H1 (cell line): ENCODE measurements around the gene SPAG5. TPM values are rescaled to one million over a fixed set of nuclear protein-coding genes. Genes with fewer than 3 reads are reported as not detected.

Source experiments
- CBX8 ChIP-seq: fragments of 300-800, 300-1000 bp; sonication (generic); IDR thresholded peaks from 2 replicates; pipeline ENCODE4 v1.7.1; 2016; ENCODE audit warnings: low read depth, low read length, borderline replicate concordance
- HDAC2 ChIP-seq, 2 experiments: fragments of 300-600 bp in 1 of 2; sonication (generic) in 1 of 2; IDR thresholded peaks; 2 replicates each; pipeline ENCODE4 v1.6.1; 2011 to 2012; ENCODE audit warnings: low read depth in 2 of 2, low read length in 2 of 2, mild to moderate bottlenecking in 2 of 2, moderate library complexity in 2 of 2, borderline replicate concordance in 1 of 2, inconsistent platforms in 1 of 2
- KDM4A ChIP-seq: IDR thresholded peaks from one replicate; pipeline ENCODE4 v1.7.1; 2012; ENCODE audit warnings: low read depth, mild to moderate bottlenecking, moderate library complexity, low read length, inconsistent platforms; ENCODE audit not compliant: severe bottlenecking
- SIN3A ChIP-seq, 2 experiments: IDR thresholded peaks in 1 of 2; conservative IDR thresholded peaks in 1 of 2; 2 replicates each; pipeline ENCODE4 v1.6.1; 2011 to 2012; ENCODE audit warnings: low read length in 2 of 2, improper control_type of control experiment in 1 of 2, low read depth in 1 of 2, mild to moderate bottlenecking in 1 of 2
- SIX5 ChIP-seq: IDR thresholded peaks from 2 replicates; pipeline ENCODE4 v1.6.1; 2011; ENCODE audit warnings: mild to moderate bottlenecking, low read depth, low read length
- TBP ChIP-seq: IDR thresholded peaks from 2 replicates; pipeline ENCODE4 v1.6.1; 2011; ENCODE audit warnings: low read depth, low read length, improper control_type of control experiment
- polyA plus RNA-seq, 7 experiments: library from polyadenylated mRNA; depleted of rRNA in 3 of 7; stranded (reverse) in 5 of 7; unstranded in 2 of 7; fragments of >200 nt in 5 of 7; fragments of 200-250 nt in 2 of 7; gene quantifications; 1 replicate in 5 of 7; 2 replicates in 1 of 7; 4 replicates in 1 of 7; pipeline versions ENCODE4 v1.2.1 to v1.2.3, GENCODE V29; 2011 to 2013; ENCODE audit warnings: missing spikeins in 2 of 7, mixed read lengths in 2 of 7
- total RNA-seq: library from RNA; stranded (reverse); fragmentation: NEBNext Ultra II Directional; extraction: Animal tissue kit (Norgen Biotek cat#: 25700); gene quantifications from 2 replicates; pipeline ENCODE4 v1.2.1, GENCODE V29; 2021

SPAG5 gene
- total and polyA plus RNA-seq, 2 of the 8 experiments (the other 6 are each of a cell fraction or from before 2014, with no cell fraction given) = 57.1 to 129 TPM

DNA sequence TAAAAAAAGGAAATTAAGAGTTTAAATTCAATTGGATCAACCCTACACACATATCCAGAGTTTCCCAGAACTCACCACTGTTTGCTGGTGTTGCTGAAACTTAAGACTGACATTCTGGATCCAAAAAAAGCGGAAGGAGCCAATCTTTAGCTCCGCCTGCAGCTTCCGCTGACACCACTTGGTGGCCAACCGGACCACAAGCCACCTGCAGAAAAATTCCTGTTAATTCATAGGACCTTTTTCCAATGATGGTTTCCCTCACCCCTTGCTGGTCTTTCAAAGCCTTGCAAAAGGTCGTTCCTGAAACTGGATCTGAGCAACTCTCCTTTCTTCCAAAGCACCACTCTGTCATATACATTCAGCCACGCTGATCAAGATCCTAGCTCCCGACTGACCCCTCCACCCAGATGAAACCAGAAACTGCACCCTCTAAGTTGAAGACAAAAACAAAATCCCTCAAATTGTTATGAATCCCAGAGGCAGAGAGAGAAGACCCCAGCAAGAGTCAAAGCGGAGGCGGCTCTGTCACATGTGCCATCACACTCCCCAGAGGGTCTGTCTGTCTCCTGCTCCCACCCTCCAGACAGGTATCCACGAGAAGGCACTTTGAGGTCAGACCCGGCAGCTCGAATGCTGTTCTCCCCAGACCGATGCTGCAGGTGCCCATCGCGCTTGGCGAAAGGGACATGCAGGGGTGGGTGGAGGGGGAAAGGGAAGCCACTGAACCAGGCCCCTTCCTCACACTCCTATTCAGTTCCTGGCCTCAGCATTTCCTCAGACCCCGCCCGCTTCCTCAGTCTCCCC lies 45.4 kb upstream of the SPAG5 start (continued):
- peak; percentile 17 to 69; a peak in 1 of 4 replicates for TF ChIP-seq SIN3A (conservative IDR thresholded peaks at IDR 0.05 in 1 of 2, IDR thresholded peaks at IDR 0.05 in 1 of 2; ENCODE audit: low read depth in 1 of 2, low read length in 2 of 2)
- TF ChIP-seq HDAC2 (IDR thresholded peaks at IDR 0.05; ENCODE audit: borderline replicate concordance in 1 of 2, low read depth in 2 of 2, low read length in 2 of 2) = peak in 1 of 2 experiments; percentile 51; a peak in 2 of 4 replicates
- no peak for TF ChIP-seq TBP
- TF ChIP-seq CBX8 = no peak
- TF ChIP-seq SIX5 = no peak
- peak; percentile 53 for TF ChIP-seq KDM4A
